K562 (cell line): ENCODE results near the gene LMAN2. TPM values are rescaled to one million over a fixed set of nuclear protein-coding genes. Genes with fewer than 3 reads are reported as not detected.

Experiments used
- ADNP ChIP-seq: fragments of 200-800 bp; sonication (Bioruptor generic); IDR thresholded peaks from 2 replicates; pipeline ENCODE4 v1.6.1; 2016; ENCODE audit warnings: missing genetic modification characterization, missing compliant biosample characterization
- CBFB ChIP-seq: sonication (generic); formaldehyde crosslinking; IDR thresholded peaks from 2 replicates; pipeline ENCODE4 v1.4.0; 2020; ENCODE audit warnings: mild to moderate bottlenecking, missing genetic modification reagents
- CHAMP1 ChIP-seq: fragments of 450-650 bp; IDR thresholded peaks from 2 replicates; pipeline ENCODE4 v1.6.1; 2016; ENCODE audit warnings: mild to moderate bottlenecking
- CXXC5 ChIP-seq: fragments of 250-450 bp; sonication (Bioruptor Pico); IDR thresholded peaks from 2 replicates; pipeline ENCODE4 v1.8.0; 2022; ENCODE audit warnings: inconsistent platforms, mild to moderate bottlenecking, moderate library complexity
- DACH1 ChIP-seq: fragments of 450-650 bp; IDR thresholded peaks from 2 replicates; pipeline ENCODE4 v1.6.1; 2018; ENCODE audit not compliant: partially characterized antibody
- LEF1 ChIP-seq: fragments of 450-650 bp; IDR thresholded peaks from 2 replicates; pipeline ENCODE4 v1.6.1; 2016; ENCODE audit warnings: mild to moderate bottlenecking
- NR2C2 ChIP-seq, 2 experiments: fragments of 200-800 bp in 1 of 2; sonication (Bioruptor generic) in 1 of 2; sonication (generic) in 1 of 2; formaldehyde crosslinking in 1 of 2; IDR thresholded peaks; 2 replicates each; pipeline versions ENCODE4 v1.6.1 to v1.8.0; 2016 to 2022; ENCODE audit warnings: mild to moderate bottlenecking in 1 of 2, missing compliant biosample characterization in 1 of 2, missing genetic modification characterization in 1 of 2, missing genetic modification reagents in 1 of 2
- PHF20 ChIP-seq: fragments of 450-650 bp; IDR thresholded peaks from 2 replicates; pipeline ENCODE4 v1.6.1; 2018; ENCODE audit not compliant: partially characterized antibody
- PKNOX1 ChIP-seq: fragments of 450-650 bp; IDR thresholded peaks from 2 replicates; pipeline ENCODE4 v1.6.1; 2016
- PML ChIP-seq: IDR thresholded peaks from 2 replicates; pipeline ENCODE4 v1.6.1; 2012; ENCODE audit warnings: low read length, inconsistent platforms
- PRPF4 ChIP-seq: fragments of 200-400 bp; formaldehyde crosslinking; IDR thresholded peaks from one replicate; pipeline ENCODE4 v1.6.1; 2017; ENCODE audit warnings: low read length, low read depth, mild to moderate bottlenecking; ENCODE audit not compliant: insufficient read depth, poor library complexity, severe bottlenecking
- PTBP1 ChIP-seq: fragments of 200-400 bp; formaldehyde crosslinking; IDR thresholded peaks from 2 replicates; pipeline ENCODE4 v1.6.1; 2017; ENCODE audit warnings: low read depth, low read length
- RCOR1 ChIP-seq, 2 experiments: IDR thresholded peaks; 2 replicates each; pipeline ENCODE4 v1.6.1; 2012; ENCODE audit warnings: low read depth in 2 of 2, low read length in 2 of 2, borderline replicate concordance in 1 of 2, improper control_type of control experiment in 1 of 2
- SIX5 ChIP-seq, 2 experiments: IDR thresholded peaks; 2 replicates each; pipeline ENCODE4 v1.6.1; 2011; ENCODE audit warnings: low read length in 2 of 2, borderline replicate concordance in 1 of 2, low read depth in 1 of 2, mild to moderate bottlenecking in 1 of 2, moderate library complexity in 1 of 2; ENCODE audit not compliant: insufficient read depth in 1 of 2
- TAF1 ChIP-seq: IDR thresholded peaks from 2 replicates; pipeline ENCODE4 v1.6.1; 2011; ENCODE audit warnings: mild to moderate bottlenecking, low read length, moderate library complexity; ENCODE audit not compliant: insufficient read depth, control insufficient read depth, severe bottlenecking; ENCODE audit errors: extremely low read depth
- TBP ChIP-seq: optimal IDR thresholded peaks from 2 replicates; pipeline ENCODE3; 2011; ENCODE audit warnings: low read depth, low read length, improper control_type of control experiment
- THRAP3 ChIP-seq: fragments of 450-650 bp; IDR thresholded peaks from 2 replicates; pipeline ENCODE4 v1.6.1; 2016; ENCODE audit warnings: mild to moderate bottlenecking, inconsistent platforms, borderline replicate concordance
- ZNF134 ChIP-seq: fragments of 250-450 bp; sonication (Bioruptor Pico); conservative IDR thresholded peaks from 2 replicates; pipeline ENCODE4 v1.4.0; 2020
- ZNF589 ChIP-seq: fragments of 200-800 bp; sonication (Bioruptor generic); IDR thresholded peaks from 2 replicates; pipeline ENCODE4 v1.6.1; 2016; ENCODE audit warnings: low read depth, missing genetic modification characterization, missing compliant biosample characterization
- ZNF764 ChIP-seq: fragments of 250-450 bp; sonication (Bioruptor Pico); IDR thresholded peaks from 2 replicates; pipeline ENCODE4 v1.4.0; 2020; ENCODE audit warnings: low read depth, mild to moderate bottlenecking, moderate library complexity
- ZNF830 ChIP-seq: fragments of 250-450 bp; sonication (Bioruptor Pico); IDR thresholded peaks from 2 replicates; pipeline ENCODE4 v1.5.0; 2021; ENCODE audit warnings: mild to moderate bottlenecking
- polyA plus RNA-seq, 8 experiments: library from polyadenylated mRNA; depleted of rRNA in 4 of 8; stranded (reverse) in 5 of 8; unstranded in 3 of 8; fragments of >200 nt; fragmentation: Nextera tagmentation in 2 of 8; fragmentation: Illumina TruSeq in 1 of 8; extraction: Ambion mirVana in 2 of 8; extraction: Trizol in 1 of 8; gene quantifications; 2 replicates each; pipeline versions ENCODE4 v1.2.1 to v1.2.3, GENCODE V29; 2011 to 2014; ENCODE audit warnings: inconsistent platforms in 1 of 8, missing spikeins in 1 of 8
- total RNA-seq, 7 experiments: library from RNA; depleted of rRNA in 6 of 7; stranded (reverse); fragments of >200 nt in 6 of 7; fragmentation: Illumina TruSeq in 2 of 7; extraction: Trizol in 2 of 7; gene quantifications; 2 replicates each; pipeline versions ENCODE4 v1.2.1 to v1.2.3, GENCODE V29; 2011 to 2021; ENCODE audit warnings: low replicate concordance in 1 of 7
- TF ChIP-seq, protein P1 (sequence below): fragments of 450-650 bp; IDR thresholded peaks from 2 replicates; pipeline ENCODE4 v1.6.1; 2016; ENCODE audit warnings: borderline replicate concordance

LMAN2 gene
- total and polyA plus RNA-seq, 9 of the 15 experiments (the other 6 are each of a cell fraction or from before 2014, with no cell fraction given): 2.7 to 254 (median 136) TPM

DNA sequence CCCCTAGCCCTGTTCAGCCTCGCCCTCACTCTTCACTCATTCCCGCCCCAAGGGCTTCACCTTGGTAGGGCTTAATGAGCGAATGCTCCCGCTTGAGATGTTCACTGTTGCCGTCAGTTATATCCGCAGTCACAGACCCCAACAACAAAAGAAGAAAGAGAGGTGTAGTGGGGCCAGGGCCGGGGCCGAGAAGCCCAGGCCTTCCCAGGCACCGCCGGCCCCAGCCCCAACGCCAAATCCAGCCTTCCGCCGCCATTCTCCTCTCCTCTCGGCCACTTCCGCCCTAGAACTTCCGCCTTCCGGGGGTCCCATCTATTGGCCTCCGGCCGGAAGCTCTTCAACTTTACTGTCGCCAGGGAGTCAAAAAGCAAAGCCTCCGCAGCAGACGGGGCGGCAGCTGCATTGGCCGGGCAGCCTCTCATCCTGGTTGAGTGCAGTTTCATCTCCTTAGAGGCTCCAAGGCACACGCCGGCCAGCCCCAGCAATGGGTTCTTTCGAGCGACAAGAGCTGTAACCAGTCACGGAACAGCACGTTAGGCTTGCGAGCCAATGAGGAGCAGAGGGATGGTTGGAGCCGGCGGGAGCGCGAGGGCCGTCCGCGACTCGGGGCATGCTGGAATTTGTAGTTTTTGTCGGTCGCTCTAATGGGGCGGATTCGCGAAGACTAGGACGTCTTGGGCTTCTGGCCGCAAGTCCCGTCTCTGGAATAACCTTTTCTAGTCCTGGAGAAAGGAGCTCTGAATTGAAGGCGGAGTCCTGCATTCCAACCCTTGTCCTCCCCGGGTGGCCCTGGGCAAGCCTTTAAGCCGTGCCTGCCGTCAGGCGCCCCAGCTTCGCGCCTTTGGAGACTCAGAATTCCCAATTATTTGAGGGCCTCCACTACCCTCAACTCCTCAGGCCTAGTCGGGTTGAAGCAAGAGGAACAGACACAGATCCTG, at the start of gene LMAN2 (continued):
- TF ChIP-seq, protein P1, sequence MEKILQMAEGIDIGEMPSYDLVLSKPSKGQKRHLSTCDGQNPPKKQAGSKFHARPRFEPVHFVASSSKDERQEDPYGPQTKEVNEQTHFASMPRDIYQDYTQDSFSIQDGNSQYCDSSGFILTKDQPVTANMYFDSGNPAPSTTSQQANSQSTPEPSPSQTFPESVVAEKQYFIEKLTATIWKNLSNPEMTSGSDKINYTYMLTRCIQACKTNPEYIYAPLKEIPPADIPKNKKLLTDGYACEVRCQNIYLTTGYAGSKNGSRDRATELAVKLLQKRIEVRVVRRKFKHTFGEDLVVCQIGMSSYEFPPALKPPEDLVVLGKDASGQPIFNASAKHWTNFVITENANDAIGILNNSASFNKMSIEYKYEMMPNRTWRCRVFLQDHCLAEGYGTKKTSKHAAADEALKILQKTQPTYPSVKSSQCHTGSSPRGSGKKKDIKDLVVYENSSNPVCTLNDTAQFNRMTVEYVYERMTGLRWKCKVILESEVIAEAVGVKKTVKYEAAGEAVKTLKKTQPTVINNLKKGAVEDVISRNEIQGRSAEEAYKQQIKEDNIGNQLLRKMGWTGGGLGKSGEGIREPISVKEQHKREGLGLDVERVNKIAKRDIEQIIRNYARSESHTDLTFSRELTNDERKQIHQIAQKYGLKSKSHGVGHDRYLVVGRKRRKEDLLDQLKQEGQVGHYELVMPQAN: peak; percentile 94
- TF ChIP-seq ZNF764 (CRISPR knock-in tag) (0 out of 2 replicates have a peak, but pooled peaks have one; percentile 21), ZNF134 (CRISPR knock-in tag) (no peak), TAF1 (peak; percentile 92), PML (peak; percentile 86), TBP (peak; percentile 81), DACH1 (no peak), RCOR1 (IDR thresholded peaks at IDR 0.05; ENCODE audit: borderline replicate concordance in 1 of 2, low read depth in 2 of 2, low read length in 2 of 2) (no peak), PRPF4 (no peak), ADNP (tag) (no peak), PKNOX1 (peak; percentile 100), CXXC5 (peak; percentile 94), ZNF830 (no peak), LEF1 (peak; percentile 79; the same call in 1 of the 2 replicates), CBFB (CRISPR knock-in tag) (no peak), PTBP1 (no peak), SIX5 (IDR thresholded peaks at IDR 0.05; ENCODE audit: borderline replicate concordance in 1 of 2, insufficient read depth in 1 of 2, low read depth in 1 of 2, low read length in 2 of 2) (peak; percentile 83 to 89), CHAMP1 (no peak), THRAP3 (peak; percentile 94), PHF20 (peak; percentile 99), ZNF589 (CRISPR knock-in tag) (no peak), NR2C2 (CRISPR knock-in tag; IDR thresholded peaks at IDR 0.05) (no peak), NR2C2 (tag; IDR thresholded peaks at IDR 0.05) (peak; percentile 84)
